CD14-positive monocyte (primary cell): ENCODE measurements around the gene NOP14. TPM values are rescaled to one million over a fixed set of nuclear protein-coding genes. Genes with fewer than 3 reads are reported as not detected.

Experiments
- DNase-seq, 3 donors: peaks; one replicate each; pipeline ENCODE4 v3.0.0-alpha.2; 2011 to 2022
- H2AFZ ChIP-seq: 2 replicates; pipeline ENCODE4 v1.6.0; 2012; ENCODE audit warnings: mild to moderate bottlenecking, low read depth, low read length, inconsistent platforms; ENCODE audit not compliant: insufficient read depth, poor library complexity, severe bottlenecking
- H3K27ac ChIP-seq, 2 donors: 1 replicate in 1 of 2; 2 replicates in 1 of 2; pipeline ENCODE4 v1.5.1; 2012 to 2013; ENCODE audit warnings: low read length in 2 of 2, control low read depth in 1 of 2, inconsistent platforms in 1 of 2, low read depth in 1 of 2, mild to moderate bottlenecking in 1 of 2
- H3K27me3 ChIP-seq, 2 donors: one replicate each; pipeline versions ENCODE4 v1.6.0 to v1.6.1; 2011 to 2013; ENCODE audit warnings: low read length in 2 of 2; ENCODE audit not compliant: control insufficient read depth in 2 of 2, insufficient read depth in 2 of 2
- H3K36me3 ChIP-seq, 2 donors: replicated peaks in 1 of 2; 1 replicate in 1 of 2; 2 replicates in 1 of 2; pipeline versions ENCODE4 v1.5.1 to v1.6.1; 2012 to 2013; ENCODE audit warnings: low read length in 2 of 2, control low read depth in 1 of 2, inconsistent platforms in 1 of 2, mild to moderate bottlenecking in 1 of 2; ENCODE audit not compliant: insufficient read depth in 2 of 2, control insufficient read depth in 1 of 2
- H3K4me1 ChIP-seq, 2 donors: 1 replicate in 1 of 2; 2 replicates in 1 of 2; pipeline versions ENCODE4 v1.5.1 to v1.6.1; 2012 to 2013; ENCODE audit warnings: low read length in 2 of 2, control low read depth in 1 of 2, inconsistent platforms in 1 of 2, mild to moderate bottlenecking in 1 of 2, moderate library complexity in 1 of 2; ENCODE audit not compliant: insufficient read depth in 2 of 2, control insufficient read depth in 1 of 2
- H3K4me2 ChIP-seq: replicated peaks from 2 replicates; pipeline ENCODE3; 2012; ENCODE audit warnings: low read length, moderate library complexity, mild to moderate bottlenecking; ENCODE audit not compliant: poor library complexity, severe bottlenecking; ENCODE audit errors: extremely low read depth
- H3K4me3 ChIP-seq, 3 experiments: fragments of 200-600 bp in 1 of 3; sonication (generic) in 1 of 3; replicated peaks in 1 of 3; 1 replicate in 2 of 3; 2 replicates in 1 of 3; pipeline ENCODE4 v1.5.1; 2011 to 2013; ENCODE audit warnings: low read length in 3 of 3, mild to moderate bottlenecking in 3 of 3, control low read depth in 2 of 3, low read depth in 2 of 3, inconsistent platforms in 1 of 3, moderate library complexity in 1 of 3
- H3K79me2 ChIP-seq: 2 replicates; pipeline ENCODE4 v1.6.0; 2012; ENCODE audit warnings: mild to moderate bottlenecking, control low read depth, inconsistent platforms, low read length, moderate library complexity; ENCODE audit not compliant: insufficient read depth
- H3K9ac ChIP-seq: 2 replicates; pipeline ENCODE4 v1.6.0; 2017; ENCODE audit warnings: low read length, mild to moderate bottlenecking; ENCODE audit not compliant: insufficient read depth, poor library complexity, severe bottlenecking
- H3K9me3 ChIP-seq, 2 donors: replicated peaks in 1 of 2; 1 replicate in 1 of 2; 2 replicates in 1 of 2; pipeline versions ENCODE4 v1.5.1 to v1.6.1; 2012 to 2013; ENCODE audit warnings: low read length in 2 of 2, control low read depth in 1 of 2; ENCODE audit not compliant: control insufficient read depth in 1 of 2, insufficient read depth in 1 of 2
- H4K20me1 ChIP-seq: 2 replicates; pipeline ENCODE4 v1.6.0; 2012; ENCODE audit warnings: mild to moderate bottlenecking, low read length, control low read depth, moderate library complexity; ENCODE audit not compliant: insufficient read depth
- H3K27ac Mint-ChIP-seq, 7 donors: one replicate each; pipeline ENCODE4 v1.8.0; 2020; ENCODE audit warnings: mild to moderate bottlenecking in 7 of 7, mixed read lengths in 7 of 7, moderate library complexity in 6 of 7, inconsistent platforms in 2 of 7
- H3K27me3 Mint-ChIP-seq, 3 donors: one replicate each; pipeline ENCODE4 v1.8.0; 2021 to 2022; ENCODE audit warnings: low read depth in 3 of 3, mild to moderate bottlenecking in 3 of 3, mixed read lengths in 3 of 3, moderate library complexity in 3 of 3, inconsistent platforms in 1 of 3
- H3K36me3 Mint-ChIP-seq, 2 donors: one replicate each; pipeline ENCODE4 v1.8.0; 2020; ENCODE audit warnings: mixed read lengths in 2 of 2, inconsistent platforms in 1 of 2, mild to moderate bottlenecking in 1 of 2
- H3K4me1 Mint-ChIP-seq: one replicate; pipeline ENCODE4 v1.8.0; 2020; ENCODE audit warnings: mild to moderate bottlenecking, mixed read lengths
- H3K4me3 Mint-ChIP-seq, 2 donors: one replicate each; pipeline ENCODE4 v1.8.0; 2020; ENCODE audit warnings: mild to moderate bottlenecking in 2 of 2, mixed read lengths in 2 of 2, moderate library complexity in 1 of 2
- H3K9me3 Mint-ChIP-seq, 7 donors: one replicate each; pipeline ENCODE4 v1.8.0; 2020 to 2022; ENCODE audit warnings: mixed read lengths in 7 of 7, mild to moderate bottlenecking in 6 of 7, moderate library complexity in 6 of 7, inconsistent platforms in 2 of 7
- WGBS: methylation state at CpG from one replicate; pipeline ENCODE4 v1.1.5; 2013; ENCODE audit warnings: missing lambda C conversion rate; ENCODE audit not compliant: insufficient coverage; 5-methylcytosine and 5-hydroxymethylcytosine counted together
- intact Hi-C, 2 donors: fragments of 100-400 bp; cut with micrococcal nuclease; formaldehyde crosslinking; loops; one replicate each; pipeline versions ENCODE4 v1.15.0 to v1.15.1; 2023
- polyA plus RNA-seq, 3 donors: library from polyadenylated mRNA; depleted of rRNA in 1 of 3; unstranded in 2 of 3; stranded (reverse) in 1 of 3; fragments of 300-500 nt in 2 of 3; fragments of >200 nt in 1 of 3; fragmentation: Illumina TruSeq in 2 of 3; gene quantifications; 1 replicate in 2 of 3; 2 replicates in 1 of 3; pipeline ENCODE4 v1.2.3, GENCODE V29; 2012 to 2021
- TF ChIP-seq, protein P1 (sequence below): fragments of 200-600 bp; IDR thresholded peaks from one replicate; pipeline ENCODE4 v1.8.0; 2022; ENCODE audit warnings: antibody characterized with exemption, mild to moderate bottlenecking

The NOP14 gene
- polyA plus RNA-seq, 3 donors = 3.9 to 6.2 (median 4.3) TPM

DNA sequence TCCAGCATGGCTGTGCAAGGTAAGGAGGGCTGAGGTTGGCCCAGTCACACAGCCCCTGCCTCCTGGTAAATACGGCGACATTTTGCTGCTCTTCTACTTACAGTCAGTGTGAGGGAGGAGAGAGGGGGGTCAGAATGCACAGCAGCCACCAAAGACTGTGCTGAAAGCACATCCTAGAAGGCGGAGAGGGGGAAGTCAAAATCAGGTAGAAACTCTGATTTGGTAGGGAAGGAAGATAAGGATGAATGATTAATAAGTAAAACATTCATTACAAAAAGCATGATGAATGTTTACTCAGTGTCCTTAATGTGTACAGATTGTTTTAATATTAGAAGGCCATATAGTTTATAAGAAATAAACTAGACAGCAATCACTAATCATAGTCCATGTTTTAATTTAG is 62.0 kb downstream of the NOP14 start:
- Histone ChIP-seq H3K4me2 (no peak overlapping the region), H3K27ac (no peak overlapping the region), H4K20me1 (peaks cover 13% of the 10 kb centered on the region), H3K4me3 (no peak overlapping the region), H3K4me1 (no peaks in the 10 kb centered on the region), H3K36me3 (peaks cover 89 to 97% of the 10 kb centered on the region in 2 donors), H2AFZ (no peak overlapping the region), H3K9ac (no peak overlapping the region), H3K79me2 (no peaks in the 10 kb centered on the region), H3K27me3 (no peaks in the 10 kb centered on the region), H3K9me3 (no peaks in the 10 kb centered on the region)
- no peaks in the 10 kb centered on the region for H3K4me1 Mint-ChIP-seq
- TF ChIP-seq, protein P1, sequence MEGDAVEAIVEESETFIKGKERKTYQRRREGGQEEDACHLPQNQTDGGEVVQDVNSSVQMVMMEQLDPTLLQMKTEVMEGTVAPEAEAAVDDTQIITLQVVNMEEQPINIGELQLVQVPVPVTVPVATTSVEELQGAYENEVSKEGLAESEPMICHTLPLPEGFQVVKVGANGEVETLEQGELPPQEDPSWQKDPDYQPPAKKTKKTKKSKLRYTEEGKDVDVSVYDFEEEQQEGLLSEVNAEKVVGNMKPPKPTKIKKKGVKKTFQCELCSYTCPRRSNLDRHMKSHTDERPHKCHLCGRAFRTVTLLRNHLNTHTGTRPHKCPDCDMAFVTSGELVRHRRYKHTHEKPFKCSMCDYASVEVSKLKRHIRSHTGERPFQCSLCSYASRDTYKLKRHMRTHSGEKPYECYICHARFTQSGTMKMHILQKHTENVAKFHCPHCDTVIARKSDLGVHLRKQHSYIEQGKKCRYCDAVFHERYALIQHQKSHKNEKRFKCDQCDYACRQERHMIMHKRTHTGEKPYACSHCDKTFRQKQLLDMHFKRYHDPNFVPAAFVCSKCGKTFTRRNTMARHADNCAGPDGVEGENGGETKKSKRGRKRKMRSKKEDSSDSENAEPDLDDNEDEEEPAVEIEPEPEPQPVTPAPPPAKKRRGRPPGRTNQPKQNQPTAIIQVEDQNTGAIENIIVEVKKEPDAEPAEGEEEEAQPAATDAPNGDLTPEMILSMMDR = no peak
- intact Hi-C loops = no loop called here
- no peak overlapping the region for H3K4me3 Mint-ChIP-seq
- WGBS = no CpG with 5 or more reads among the region's 3 CpGs
- H3K36me3 Mint-ChIP-seq = peaks cover 89 to 93% of the 10 kb centered on the region in 2 donors
- H3K27ac Mint-ChIP-seq = peak overlapping the region in 1 of 7 donors; percentile 63
- no peaks in the 10 kb centered on the region for H3K27me3 Mint-ChIP-seq
- H3K9me3 Mint-ChIP-seq = no peaks in the 10 kb centered on the region
- DNase-seq = no peak

DNA sequence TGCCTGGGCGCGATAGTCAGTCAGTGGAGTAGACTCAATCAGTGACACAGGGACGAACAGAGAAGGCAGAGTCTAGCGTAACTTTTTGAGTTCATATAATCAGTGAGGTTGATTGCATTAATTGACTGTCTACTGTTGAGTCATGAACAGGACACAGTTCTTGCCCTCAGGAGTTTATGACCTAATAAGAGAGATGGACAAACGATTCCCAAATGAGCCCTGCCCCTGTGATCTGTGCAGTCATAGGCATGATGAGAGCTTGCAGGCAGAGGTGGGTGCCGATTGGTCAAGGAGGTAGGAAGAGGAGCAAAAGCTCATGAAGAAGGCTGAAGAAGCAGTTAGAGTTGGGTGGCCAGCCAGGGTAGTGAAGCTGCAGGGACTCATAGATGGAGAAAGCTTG is 62.5 kb downstream of the NOP14 start:
- H3K27me3 ChIP-seq = no peaks in the 10 kb centered on the region
- no peaks in the 10 kb centered on the region for H3K4me1 ChIP-seq
- Mint-ChIP-seq H3K36me3 (peaks cover 88 to 93% of the 10 kb centered on the region in 2 donors), H3K27ac (peak overlapping the region in 1 of 7 donors; percentile 63), H3K4me1 (no peaks in the 10 kb centered on the region), H3K27me3 (no peaks in the 10 kb centered on the region), H3K9me3 (no peaks in the 10 kb centered on the region), H3K4me3 (no peak overlapping the region)
- H3K36me3 ChIP-seq = peaks cover 89 to 97% of the 10 kb centered on the region in 2 donors
- H3K4me2 ChIP-seq = no peak overlapping the region
- no peaks in the 10 kb centered on the region for H3K9me3 ChIP-seq
- H3K79me2 ChIP-seq = no peaks in the 10 kb centered on the region
- DNase-seq = no peak
- H3K27ac ChIP-seq = no peak overlapping the region
- H3K4me3 ChIP-seq = no peak overlapping the region
- H2AFZ ChIP-seq = no peak overlapping the region
- 100% methylated on average over 4 of the region's 6 CpGs for WGBS
- intact Hi-C loops = no loop called here
- TF ChIP-seq, protein P1 = no peak
- H4K20me1 ChIP-seq = peaks cover 13% of the 10 kb centered on the region
- H3K9ac ChIP-seq = no peak overlapping the region
